SU-DHL-6 (cell line): ENCODE measurements around the gene FRY.

ENCODE experiments used
- EZH2phosphoT487 ChIP-seq: fragments of 200-600 bp; sonication (generic), shearing (Covaris generic); conservative IDR thresholded peaks from 2 replicates; pipeline ENCODE4 v1.6.1; 2018; ENCODE audit warnings: mild to moderate bottlenecking, antibody characterized with exemption, low read length, moderate library complexity, mixed read lengths
- TF ChIP-seq, protein P1 (sequence below): fragments of 200-600 bp; sonication (generic); IDR thresholded peaks from one replicate; pipeline ENCODE4 v1.5.1; 2017; ENCODE audit warnings: antibody characterized with exemption, mild to moderate bottlenecking, low read length, moderate library complexity; ENCODE audit not compliant: insufficient read depth, poor library complexity, severe bottlenecking

DNA sequence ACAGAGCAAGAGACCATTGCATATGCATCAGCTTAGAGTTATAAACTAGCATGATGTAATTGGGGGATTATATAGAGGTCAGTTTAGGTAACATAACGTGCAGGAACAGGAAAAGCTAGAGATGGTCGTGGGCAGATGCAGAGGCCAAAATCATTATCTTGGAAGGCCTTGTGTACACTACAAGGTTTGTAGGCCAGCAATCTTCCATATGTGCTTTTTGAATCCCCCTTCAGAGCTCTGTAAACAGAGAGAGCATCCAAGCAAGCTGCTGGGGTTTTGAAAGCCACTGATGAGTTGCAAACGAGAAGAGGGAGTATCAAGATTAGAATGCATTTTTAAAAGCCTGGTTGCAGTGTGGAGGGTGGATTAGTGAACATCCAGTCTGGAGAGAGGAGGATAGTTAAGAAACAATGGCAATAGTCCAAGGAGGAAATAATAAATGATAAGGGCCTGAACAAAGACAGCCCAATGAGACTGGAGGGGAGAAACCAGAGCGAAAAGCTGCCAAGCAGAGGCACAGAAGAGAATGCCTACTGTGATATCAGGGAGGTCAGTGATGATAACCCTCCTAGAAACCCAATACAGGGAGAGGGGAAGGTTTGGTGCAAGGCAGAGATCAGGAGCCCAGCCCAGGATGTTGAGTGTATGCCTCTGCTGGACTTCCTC, 174.0 kb downstream of the FRY start:
- TF ChIP-seq, protein P1, sequence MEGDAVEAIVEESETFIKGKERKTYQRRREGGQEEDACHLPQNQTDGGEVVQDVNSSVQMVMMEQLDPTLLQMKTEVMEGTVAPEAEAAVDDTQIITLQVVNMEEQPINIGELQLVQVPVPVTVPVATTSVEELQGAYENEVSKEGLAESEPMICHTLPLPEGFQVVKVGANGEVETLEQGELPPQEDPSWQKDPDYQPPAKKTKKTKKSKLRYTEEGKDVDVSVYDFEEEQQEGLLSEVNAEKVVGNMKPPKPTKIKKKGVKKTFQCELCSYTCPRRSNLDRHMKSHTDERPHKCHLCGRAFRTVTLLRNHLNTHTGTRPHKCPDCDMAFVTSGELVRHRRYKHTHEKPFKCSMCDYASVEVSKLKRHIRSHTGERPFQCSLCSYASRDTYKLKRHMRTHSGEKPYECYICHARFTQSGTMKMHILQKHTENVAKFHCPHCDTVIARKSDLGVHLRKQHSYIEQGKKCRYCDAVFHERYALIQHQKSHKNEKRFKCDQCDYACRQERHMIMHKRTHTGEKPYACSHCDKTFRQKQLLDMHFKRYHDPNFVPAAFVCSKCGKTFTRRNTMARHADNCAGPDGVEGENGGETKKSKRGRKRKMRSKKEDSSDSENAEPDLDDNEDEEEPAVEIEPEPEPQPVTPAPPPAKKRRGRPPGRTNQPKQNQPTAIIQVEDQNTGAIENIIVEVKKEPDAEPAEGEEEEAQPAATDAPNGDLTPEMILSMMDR: no peak
- no peak for TF ChIP-seq EZH2phosphoT487
